NCI-H774 (cell line): ENCODE measurements around the gene RAP1B.

ENCODE experiments used
- DNase-seq: peaks from one replicate; lab custom pipeline; 2025; lab: John Stamatoyannopoulos, UW

The RAP1B gene

GRCh38 chr12:68610370-68611093 is at the start of gene RAP1B:
TSS of gene RAP1B (plus strand) at chr12:68610899. CDS start at chr12:68648725, 37,826 bp downstream.
- DNase-seq: peak; percentile 95

- no peak for DNase-seq
Observed at GRCh38 chr12:68561830-68562229, 48.9 kb upstream of the RAP1B start.

DNA sequence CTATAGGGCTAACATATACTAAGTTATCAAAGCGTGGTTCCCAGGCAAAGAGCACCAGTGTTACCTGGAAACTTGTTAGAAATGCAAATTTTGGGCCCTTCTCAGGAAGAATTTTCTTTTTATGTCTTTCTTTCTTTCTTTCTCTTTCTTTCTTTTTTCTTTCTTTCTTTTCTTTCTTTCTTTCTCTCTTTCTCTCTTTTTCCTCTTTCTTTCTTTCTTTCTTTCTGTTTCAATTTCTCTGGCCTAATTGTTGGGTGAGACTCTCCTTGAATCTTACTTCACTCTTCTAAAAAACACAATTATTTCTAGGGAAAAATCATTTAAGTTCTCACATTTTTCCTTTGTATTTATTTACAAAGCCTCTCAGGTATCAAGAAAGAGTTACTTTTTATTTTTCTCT is 46.5 kb upstream of the RAP1B start:
- DNase-seq: no peak

GRCh38 chr12:68565391-68565903 is 45.3 kb upstream of the RAP1B start:
- no peak for DNase-seq

GRCh38 chr12:68568922-68569569 is 41.7 kb upstream of the RAP1B start:
- peak; percentile 79 for DNase-seq

DNA sequence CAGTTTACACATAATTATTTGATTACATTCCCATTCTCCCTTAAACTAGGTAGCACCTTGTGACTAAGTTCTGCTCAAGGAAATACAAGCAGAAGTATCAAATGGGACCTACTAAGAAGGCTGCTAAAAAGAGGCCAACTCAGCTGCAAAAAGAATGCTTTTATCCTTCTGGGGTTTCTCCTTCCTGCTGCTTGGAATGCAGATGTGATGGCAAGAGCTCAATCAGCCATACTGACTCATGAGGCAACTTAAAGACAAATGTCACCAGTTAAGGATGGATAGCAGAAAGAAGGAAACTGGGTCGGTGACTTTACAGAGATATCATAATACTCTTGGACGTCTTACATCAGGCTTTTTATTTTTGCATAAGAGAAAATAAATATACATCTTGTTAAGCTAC is 38.0 kb upstream of the RAP1B start:
- DNase-seq: no peak

- no peak for DNase-seq
Observed at GRCh38 chr12:68573406-68573805, 37.3 kb upstream of the RAP1B start.

- no peak for DNase-seq
Observed at GRCh38 chr12:68577949-68578348, 32.8 kb upstream of the RAP1B start.

GRCh38 chr12:68578765-68579164 is 31.9 kb upstream of the RAP1B start:
- no peak for DNase-seq

- DNase-seq: no peak
Observed at GRCh38 chr12:68579254-68579653, 31.4 kb upstream of the RAP1B start.

DNA sequence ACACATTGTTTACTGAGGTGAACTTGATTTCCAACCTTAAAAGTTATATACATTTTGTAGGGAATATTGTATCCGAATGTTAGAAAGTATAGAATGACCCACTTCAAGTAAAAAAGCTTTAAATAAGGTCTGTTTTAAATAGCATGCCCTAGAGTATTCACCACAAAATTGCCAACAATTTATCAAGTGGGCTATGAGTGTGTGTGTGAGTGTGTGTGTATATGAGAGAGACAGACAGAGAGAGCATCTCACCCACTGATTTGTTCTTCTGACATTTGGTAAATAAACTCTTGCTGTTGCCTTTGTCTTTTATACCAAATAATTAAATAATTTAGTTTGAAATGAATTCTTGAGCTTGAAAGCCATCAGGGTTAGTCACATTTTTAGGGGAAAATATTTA is 29.8 kb upstream of the RAP1B start:
- no peak for DNase-seq

- no peak for DNase-seq
Observed at GRCh38 chr12:68581926-68582325, 28.8 kb upstream of the RAP1B start.

- no peak for DNase-seq
Observed at GRCh38 chr12:68585966-68586365, 24.7 kb upstream of the RAP1B start.

DNA sequence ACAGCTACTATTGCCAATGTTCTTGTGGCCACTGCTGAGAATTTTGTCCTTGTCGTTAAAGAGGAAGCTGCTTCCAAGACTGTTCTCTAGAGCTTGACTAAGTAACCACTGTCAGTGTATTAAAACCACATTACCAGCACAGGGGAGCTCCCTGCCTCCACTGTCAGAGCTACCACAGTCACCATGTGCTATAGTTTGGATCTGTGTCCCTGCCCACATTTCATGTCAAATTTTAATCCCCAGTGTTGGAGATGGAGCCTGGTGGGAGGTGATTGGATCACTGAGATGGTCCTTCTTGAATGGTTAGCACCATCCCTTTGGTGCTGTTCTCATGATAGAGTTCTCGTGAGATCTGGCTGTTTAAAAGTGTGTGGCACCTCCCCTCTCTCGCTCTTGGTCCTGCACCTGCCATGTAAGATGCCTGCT is 23.2 kb upstream of the RAP1B start:
- no peak for DNase-seq

GRCh38 chr12:68589194-68589593 is 21.5 kb upstream of the RAP1B start:
- no peak for DNase-seq

DNA sequence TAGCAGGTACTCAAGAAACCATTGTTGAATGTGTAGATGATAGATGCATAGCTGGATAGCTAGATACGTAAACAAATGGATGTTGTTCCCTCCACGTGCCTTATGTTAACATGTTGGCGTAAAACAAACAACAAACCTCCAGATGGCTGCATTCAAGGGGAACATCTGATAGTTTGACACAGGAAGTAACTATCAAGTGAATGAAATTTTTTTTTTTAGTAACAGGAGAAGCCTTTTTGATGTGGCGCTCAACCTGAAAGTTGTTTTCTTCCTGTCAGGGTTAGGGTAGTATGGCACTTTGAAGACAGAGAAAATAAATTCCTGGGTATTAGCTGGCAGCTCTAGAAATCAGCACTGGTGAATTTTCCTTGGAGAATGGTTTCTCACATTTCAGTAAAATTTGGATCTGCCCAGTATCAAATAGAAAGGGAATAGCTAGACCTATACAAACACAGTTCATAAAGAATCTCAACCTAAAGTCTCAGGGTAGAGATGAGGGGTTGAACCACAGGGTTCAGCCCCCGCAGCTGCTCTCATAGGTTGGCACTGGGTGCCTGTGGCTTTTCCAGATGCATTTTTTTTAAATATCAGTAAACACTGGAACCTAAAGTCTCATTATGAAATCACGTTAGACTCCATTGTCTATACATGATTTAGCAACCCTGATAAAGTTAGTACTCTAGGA is 18.8 kb upstream of the RAP1B start:
- peak; percentile 9 for DNase-seq

DNA sequence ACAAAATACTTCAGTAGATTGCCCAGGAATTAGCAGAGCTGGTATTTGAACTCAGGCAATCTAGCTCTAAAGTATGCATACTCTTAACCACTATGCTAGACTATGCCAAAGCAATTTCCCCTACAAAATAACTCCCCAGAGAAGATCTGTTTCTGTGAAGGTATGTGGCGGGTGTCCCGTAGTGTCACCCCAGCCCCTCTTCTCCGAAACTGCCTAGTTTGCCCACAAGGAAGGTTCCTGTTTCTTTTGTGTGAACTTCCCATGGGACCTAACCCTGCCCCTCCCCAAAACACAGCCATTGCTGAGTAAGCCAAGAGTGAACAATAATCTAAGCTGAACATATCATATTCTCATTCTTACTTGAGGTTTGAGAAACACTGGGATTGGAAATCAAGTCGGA is 15.5 kb upstream of the RAP1B start:
- DNase-seq: no peak

DNA sequence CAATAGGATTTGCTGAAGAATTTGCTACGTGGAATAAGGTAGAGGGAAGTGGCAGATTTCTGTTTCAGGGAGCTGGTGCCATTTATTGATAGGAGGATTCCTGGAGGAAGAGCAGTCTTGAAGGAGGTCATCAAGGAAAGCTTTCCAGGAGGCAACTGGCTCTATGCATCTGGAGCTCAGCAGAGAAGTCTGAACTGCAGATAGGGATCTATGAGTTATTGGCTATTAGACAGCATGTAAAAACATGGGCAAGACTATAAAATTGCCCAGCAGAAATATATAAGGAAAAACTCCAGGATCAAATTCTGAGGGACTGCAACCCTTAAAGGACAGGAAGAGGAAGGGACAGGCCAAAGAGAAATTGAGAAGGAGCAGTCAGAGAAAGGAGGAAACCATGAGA is 8.9 kb upstream of the RAP1B start:
- DNase-seq: no peak

- no peak for DNase-seq
Observed at GRCh38 chr12:68602720-68603119, 8.0 kb upstream of the RAP1B start.

GRCh38 chr12:68608191-68608590 is 2.5 kb upstream of the RAP1B start:
- no peak for DNase-seq

GRCh38 chr12:68609998-68610369 is 715 bp upstream of the RAP1B start:
- no peak for DNase-seq

DNA sequence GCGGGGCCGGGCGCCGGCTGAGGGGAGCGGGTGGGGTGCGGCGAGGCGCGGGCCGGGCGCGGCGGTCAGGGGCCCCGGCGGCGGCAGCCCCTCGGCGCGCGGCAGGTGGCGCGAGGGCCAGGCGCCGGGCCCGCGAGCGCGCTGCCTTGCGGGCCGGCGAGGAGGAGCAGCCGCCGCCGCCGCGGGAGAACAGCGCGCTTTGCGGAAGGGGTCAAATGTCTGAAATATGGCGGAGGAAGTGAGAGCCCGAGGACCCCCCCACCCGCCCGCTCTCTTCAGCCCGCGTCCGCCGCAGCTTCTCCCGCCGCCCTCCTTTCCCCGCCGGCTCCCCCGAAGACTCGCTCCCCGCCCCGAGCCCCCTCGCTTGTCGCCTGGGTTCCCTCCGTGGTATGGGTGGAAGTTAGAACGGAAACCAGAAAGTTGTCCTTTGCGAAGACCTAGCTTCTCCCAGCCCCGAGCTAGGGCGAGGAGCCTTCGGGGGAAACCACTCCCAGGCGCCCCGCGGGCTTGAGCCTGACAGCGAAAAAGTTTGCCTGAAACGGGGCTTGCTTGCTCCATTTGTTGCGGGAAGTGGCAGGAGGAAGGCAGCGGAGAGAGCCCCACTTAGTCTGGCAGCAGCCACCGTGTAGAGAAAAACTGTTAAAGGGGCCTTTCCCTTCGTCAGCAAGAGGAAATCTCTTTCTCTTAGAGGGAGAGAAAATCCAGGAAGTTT is 551 bp downstream of the RAP1B start:
- peak; percentile 43 for DNase-seq
